NT2/D1 (cell line): ENCODE data around the gene IPPK.

Experiments used
- DNase-seq: peaks from one replicate; pipeline ENCODE4 v3.0.0-alpha.2; 2011; ENCODE audit warnings: low read depth, low spot score
- H3K27me3 ChIP-seq: 2 replicates; pipeline ENCODE4 v1.6.0; 2011; ENCODE audit warnings: mild to moderate bottlenecking; ENCODE audit not compliant: insufficient read length, insufficient read depth
- H3K36me3 ChIP-seq: 2 replicates; pipeline ENCODE4 v1.6.1; 2011; ENCODE audit warnings: mild to moderate bottlenecking, low read length, mixed read lengths; ENCODE audit not compliant: insufficient read depth, insufficient read length
- H3K4me1 ChIP-seq: 2 replicates; pipeline ENCODE4 v1.5.1; 2011; ENCODE audit not compliant: insufficient read depth, insufficient read length
- H3K4me3 ChIP-seq: 2 replicates; pipeline ENCODE4 v1.5.1; 2011; ENCODE audit warnings: low read depth; ENCODE audit not compliant: insufficient read length
- H3K9ac ChIP-seq: 2 replicates; pipeline ENCODE4 v1.6.0; 2011; ENCODE audit warnings: low read depth; ENCODE audit not compliant: insufficient read length
- H3K9me3 ChIP-seq: 2 replicates; pipeline ENCODE4 v1.5.1; 2011; ENCODE audit warnings: mild to moderate bottlenecking, low read length; ENCODE audit not compliant: insufficient read depth
- SUZ12 ChIP-seq: IDR thresholded peaks from 2 replicates; pipeline ENCODE4 v1.6.1; 2011; ENCODE audit not compliant: insufficient read length, insufficient read depth; ENCODE audit errors: extremely low read depth
- YY1 ChIP-seq: IDR thresholded peaks from 2 replicates; pipeline ENCODE4 v1.6.1; 2011; ENCODE audit not compliant: insufficient read length, insufficient read depth
- ZNF274 ChIP-seq: IDR thresholded peaks from 2 replicates; pipeline ENCODE4 v1.6.1; 2011; ENCODE audit warnings: mild to moderate bottlenecking, low read depth, low read length

IPPK gene

GRCh38 chr9:92666912-92667532 lies 2.9 kb downstream of the IPPK start:
- DNase-seq: no peak
- Histone ChIP-seq H3K9ac (no peak overlapping the region), H3K4me1 (peaks cover 6% of the 10 kb centered on the region), H3K27me3 (no peaks in the 10 kb centered on the region), H3K9me3 (no peaks in the 10 kb centered on the region), H3K4me3 (no peak overlapping the region), H3K36me3 (peaks cover 47% of the 10 kb centered on the region)
- no peak for TF ChIP-seq ZNF274
- TF ChIP-seq SUZ12: no peak
- no peak for TF ChIP-seq YY1

DNA sequence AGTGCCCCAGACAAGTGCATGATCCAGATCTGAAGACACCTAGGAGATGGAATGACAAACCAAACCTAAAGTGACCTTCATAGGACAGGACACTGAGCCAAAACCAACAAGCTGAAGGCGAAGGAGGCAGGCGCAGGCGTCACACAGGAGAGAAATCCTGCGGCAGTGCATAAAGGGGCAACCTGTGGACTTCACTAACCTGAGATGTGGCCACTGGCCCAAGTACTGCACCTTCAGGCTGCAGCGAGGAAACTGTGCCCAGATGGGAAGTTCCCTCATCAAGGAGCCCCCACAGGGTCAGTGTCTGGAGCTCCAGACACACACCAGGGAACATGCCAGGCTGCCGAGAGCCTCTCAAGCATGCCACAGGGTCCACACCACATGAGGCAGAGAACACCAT lies 3.7 kb downstream of the IPPK start:
- Histone ChIP-seq H3K9ac (no peak overlapping the region), H3K4me3 (no peak overlapping the region), H3K4me1 (peaks cover 9% of the 10 kb centered on the region), H3K9me3 (no peaks in the 10 kb centered on the region), H3K36me3 (peaks cover 47% of the 10 kb centered on the region), H3K27me3 (no peaks in the 10 kb centered on the region)
- TF ChIP-seq ZNF274 (no peak), SUZ12 (no peak), YY1 (no peak)
- DNase-seq: no peak

DNA sequence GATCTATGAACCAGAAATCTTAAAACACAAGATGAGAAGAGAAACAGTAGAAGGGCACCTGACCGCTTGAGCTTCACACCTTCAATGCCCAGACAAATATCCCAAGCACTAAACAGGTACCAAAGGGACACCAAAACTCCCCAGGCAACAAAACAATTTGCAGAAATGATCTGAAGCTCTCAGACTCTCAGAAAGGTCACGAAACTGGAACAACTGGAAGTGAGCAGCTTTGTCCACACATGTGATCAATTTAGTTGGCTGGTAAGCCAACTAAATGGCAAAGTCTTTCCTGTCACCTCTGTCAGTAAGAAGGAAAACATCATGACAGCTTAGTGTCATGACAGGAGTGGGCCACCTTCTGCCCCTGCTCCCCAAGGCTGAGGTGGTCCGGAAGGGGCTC lies 4.1 kb downstream of the IPPK start:
- Histone ChIP-seq H3K36me3 (peaks cover 47% of the 10 kb centered on the region), H3K4me1 (peaks cover 9% of the 10 kb centered on the region), H3K4me3 (no peak overlapping the region), H3K9ac (no peak overlapping the region), H3K27me3 (no peaks in the 10 kb centered on the region), H3K9me3 (no peaks in the 10 kb centered on the region)
- TF ChIP-seq ZNF274 (no peak), SUZ12 (no peak)
- DNase-seq: no peak

GRCh38 chr9:92664394-92665152 lies 5.4 kb downstream of the IPPK start:
- no peaks in the 10 kb centered on the region for H3K27me3 ChIP-seq
- H3K4me3 ChIP-seq: no peak overlapping the region
- peaks cover 47% of the 10 kb centered on the region for H3K36me3 ChIP-seq
- TF ChIP-seq SUZ12 (no peak), YY1 (no peak), ZNF274 (no peak)
- H3K4me1 ChIP-seq: peaks cover 16% of the 10 kb centered on the region
- H3K9me3 ChIP-seq: no peaks in the 10 kb centered on the region
- no peak for DNase-seq
- peak overlapping the region; percentile 36 for H3K9ac ChIP-seq

DNA sequence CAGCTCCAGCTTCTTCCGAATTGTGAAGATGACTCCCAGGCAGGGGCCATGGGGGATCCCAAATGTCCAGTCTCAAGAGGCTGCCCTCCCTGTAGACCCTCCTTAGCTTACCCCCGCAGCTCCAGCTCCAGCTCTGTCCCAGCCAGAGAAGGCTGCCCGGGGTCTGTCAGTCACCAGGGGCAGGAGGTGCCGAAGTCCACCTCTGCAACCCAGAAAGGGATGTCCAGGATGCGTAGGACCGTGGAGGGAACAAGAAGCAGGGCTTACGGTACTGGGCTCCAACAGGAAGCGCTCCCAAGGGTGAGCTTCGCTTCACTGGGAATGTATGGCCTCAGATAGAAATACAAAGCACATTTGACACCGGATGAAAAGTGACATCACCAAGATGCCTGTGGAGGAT lies 6.0 kb downstream of the IPPK start:
- TF ChIP-seq YY1 (no peak), ZNF274 (no peak), SUZ12 (no peak)
- Histone ChIP-seq H3K9ac (no peak overlapping the region), H3K4me3 (no peak overlapping the region), H3K27me3 (no peaks in the 10 kb centered on the region), H3K36me3 (peaks cover 47% of the 10 kb centered on the region), H3K4me1 (peaks cover 16% of the 10 kb centered on the region), H3K9me3 (no peaks in the 10 kb centered on the region)
- DNase-seq: no peak

DNA sequence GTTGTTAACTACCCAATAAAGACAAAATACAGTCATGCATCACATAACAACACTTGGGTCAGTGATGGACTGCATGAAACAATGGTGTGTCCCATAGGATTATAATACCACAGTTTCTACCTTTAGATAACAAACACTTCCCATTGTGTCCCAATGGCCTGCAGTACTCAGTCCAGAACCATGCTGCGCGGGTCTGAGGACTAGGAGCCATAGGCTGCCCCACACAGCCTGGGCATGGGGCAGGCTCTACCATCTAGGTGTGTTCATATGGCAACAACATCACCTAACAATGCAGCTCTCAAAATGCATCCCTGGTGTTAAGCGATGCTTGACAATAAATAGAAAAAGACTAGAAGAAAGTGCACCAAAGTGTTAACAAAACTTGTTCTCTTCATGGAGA lies 6.8 kb downstream of the IPPK start:
- no peaks in the 10 kb centered on the region for H3K27me3 ChIP-seq
- TF ChIP-seq ZNF274: no peak
- no peak for TF ChIP-seq SUZ12
- no peak for TF ChIP-seq YY1
- no peak overlapping the region for H3K9ac ChIP-seq
- no peaks in the 10 kb centered on the region for H3K9me3 ChIP-seq
- no peak for DNase-seq
- peaks cover 49% of the 10 kb centered on the region for H3K36me3 ChIP-seq
- H3K4me1 ChIP-seq: peaks cover 12% of the 10 kb centered on the region
- H3K4me3 ChIP-seq: no peak overlapping the region

- peaks cover 13% of the 10 kb centered on the region for H3K4me1 ChIP-seq
- TF ChIP-seq ZNF274 (no peak), SUZ12 (no peak), YY1 (no peak)
- H3K27me3 ChIP-seq: no peaks in the 10 kb centered on the region
- no peak for DNase-seq
- no peaks in the 10 kb centered on the region for H3K9me3 ChIP-seq
- H3K9ac ChIP-seq: no peak overlapping the region
- H3K4me3 ChIP-seq: no peak overlapping the region
- peaks cover 50% of the 10 kb centered on the region for H3K36me3 ChIP-seq
These were observed 8.2 kb downstream of the IPPK start for GRCh38 chr9:92661743-92662142.
